Panc1 (cell line): ENCODE data around the gene PLIN5. TPM values are rescaled to one million over a fixed set of nuclear protein-coding genes. Genes with fewer than 3 reads are reported as not detected.
A peak's percentile ranks its signal among the peaks of the same experiment; 100 is the strongest.

ENCODE experiments used
- ATAC-seq: fragments of 200-7000 bp; cut with Tn5 transposase; 2 replicates; pipeline ENCODE4 v1.9.1; 2020; ENCODE audit warnings: mild to moderate bottlenecking, moderate library complexity
- BruUV-seq: library from RNA; stranded (reverse); fragments of 400-500 nt; replicated peaks from 2 replicates; lab custom pipeline; 2021; lab: Mats Ljungman, UMichigan
- CTCF ChIA-PET: fragments of 300-600 bp; sonication (Branson Sonifier 250); formaldehyde crosslinking; loops from one replicate; lab custom pipeline; 2022; ENCODE audit warnings: antibody characterized with exemption; lab: Charles Lee
- POLR2A ChIA-PET: fragments of 300-600 bp; sonication (Branson Sonifier 250); formaldehyde crosslinking; loops from one replicate; lab custom pipeline; 2022; ENCODE audit warnings: antibody characterized with exemption; lab: Charles Lee
- DNase-seq: peaks from one replicate; pipeline ENCODE4 v3.0.0-alpha.2; 2010; ENCODE audit warnings: low read depth, low spot score
- H3K27ac ChIP-seq: 2 replicates; pipeline ENCODE4 v1.5.1; 2011; ENCODE audit warnings: mild to moderate bottlenecking, low read length, inconsistent platforms
- H3K27me3 ChIP-seq: fragments of 200-500 bp; sonication (Bioruptor generic); 2 replicates; pipeline ENCODE4 v1.6.0; 2014; ENCODE audit warnings: low read length, inconsistent platforms; ENCODE audit not compliant: control insufficient read depth, insufficient read depth
- H3K36me3 ChIP-seq: fragments of 200-500 bp; sonication (Bioruptor generic); 2 replicates; pipeline ENCODE4 v1.5.1; 2014; ENCODE audit warnings: inconsistent platforms, mild to moderate bottlenecking, low read length, moderate library complexity; ENCODE audit not compliant: control insufficient read depth, insufficient read depth
- H3K4me1 ChIP-seq: 2 replicates; pipeline ENCODE4 v1.5.1; 2011; ENCODE audit warnings: inconsistent platforms, mild to moderate bottlenecking, low read length, moderate library complexity; ENCODE audit not compliant: control insufficient read depth, insufficient read depth
- H3K4me3 ChIP-seq, 2 experiments: 2 replicates each; pipeline ENCODE4 v1.5.1; 2011 to 2012; ENCODE audit warnings: low read depth in 2 of 2, low read length in 2 of 2, mild to moderate bottlenecking in 2 of 2, inconsistent platforms in 1 of 2, moderate library complexity in 1 of 2
- H3K9me3 ChIP-seq: fragments of 200-500 bp; sonication (Bioruptor generic); 2 replicates; pipeline ENCODE4 v1.5.1; 2014; ENCODE audit warnings: low read depth, mild to moderate bottlenecking, inconsistent platforms, low read length, moderate library complexity; ENCODE audit not compliant: control insufficient read depth, insufficient read depth
- POLR2AphosphoS5 ChIP-seq: IDR thresholded peaks from 2 replicates; pipeline ENCODE4 v1.6.1; 2012; ENCODE audit warnings: mild to moderate bottlenecking, low read depth, low read length, moderate library complexity
- SIN3A ChIP-seq: IDR thresholded peaks from 2 replicates; pipeline ENCODE4 v1.6.1; 2012; ENCODE audit warnings: low read depth, mild to moderate bottlenecking, low read length, moderate library complexity, borderline replicate concordance; ENCODE audit not compliant: insufficient read depth
- TCF7L2 ChIP-seq: IDR thresholded peaks from 2 replicates; pipeline ENCODE4 v1.6.1; 2011; ENCODE audit warnings: mild to moderate bottlenecking, low read depth, low read length, inconsistent platforms
- in situ Hi-C: cut with HindIII; loops from 2 replicates; pipeline ENCODE4 v1.10.0; 2016; ENCODE audit warnings: low sequenced_read_pairs, low pct_unique_long_range_greater_than_20kb
- intact Hi-C: fragments of 100-400 bp; cut with micrococcal nuclease; formaldehyde crosslinking; loops from one replicate; pipeline ENCODE4 v1.10.0; 2022; ENCODE audit not compliant: unreplicated experiment
- total RNA-seq: library from RNA; stranded (reverse); gene quantifications from one replicate; pipeline ENCODE4 v1.2.1, GENCODE V29; 2021; ENCODE audit not compliant: unreplicated experiment
- TF ChIP-seq, protein P1 (sequence below): fragments of 450-650 bp; IDR thresholded peaks from 2 replicates; pipeline ENCODE4 v1.5.1; 2017; ENCODE audit warnings: mild to moderate bottlenecking
- TF ChIP-seq, protein P2 (sequence below), 2 experiments: IDR thresholded peaks; 2 replicates each; pipeline ENCODE4 v1.6.1; 2011 to 2012; ENCODE audit warnings: low read depth in 2 of 2, control low read depth in 1 of 2, low read length in 1 of 2, mild to moderate bottlenecking in 1 of 2, moderate library complexity in 1 of 2; ENCODE audit not compliant: insufficient read depth in 1 of 2

The PLIN5 gene
- total RNA-seq, 1 experiment from 2014 or later: 0.64 TPM

DNA sequence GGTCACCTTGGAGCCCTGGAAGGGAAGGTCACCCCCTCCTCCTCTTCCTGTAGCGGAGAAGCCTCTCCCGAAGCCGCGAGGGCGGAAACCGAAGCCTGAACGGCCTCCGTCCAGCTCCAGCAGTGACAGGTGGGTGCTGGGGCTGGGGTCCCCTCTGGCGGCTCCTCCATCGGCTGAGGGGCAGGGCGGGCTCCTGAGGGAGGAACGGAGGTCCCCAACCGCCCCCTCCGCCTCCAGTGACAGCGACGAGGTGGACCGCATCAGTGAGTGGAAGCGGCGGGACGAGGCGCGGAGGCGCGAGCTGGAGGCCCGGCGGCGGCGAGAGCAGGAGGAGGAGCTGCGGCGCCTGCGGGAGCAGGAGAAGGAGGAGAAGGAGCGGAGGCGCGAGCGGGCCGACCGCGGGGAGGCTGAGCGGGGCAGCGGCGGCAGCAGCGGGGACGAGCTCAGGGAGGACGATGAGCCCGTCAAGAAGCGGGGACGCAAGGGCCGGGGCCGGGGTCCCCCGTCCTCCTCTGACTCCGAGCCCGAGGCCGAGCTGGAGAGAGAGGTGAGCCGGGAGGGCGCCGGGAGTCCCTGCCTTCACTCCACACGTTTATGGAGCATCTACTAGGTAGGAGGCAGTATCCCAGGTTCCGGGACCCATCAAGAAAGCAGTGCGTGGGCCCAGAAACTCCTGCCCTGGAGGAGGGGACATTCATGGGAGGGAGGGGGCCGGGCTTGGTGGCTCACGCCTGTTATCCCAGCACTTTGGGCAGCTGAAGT is 40.9 kb downstream of the PLIN5 start:
- H3K4me3 ChIP-seq: no peak overlapping the region
- H3K27me3 ChIP-seq: no peaks in the 10 kb centered on the region
- no peak overlapping the region for H3K27ac ChIP-seq
- H3K9me3 ChIP-seq: no peaks in the 10 kb centered on the region
- ChIA-PET CTCF (no interaction called here), POLR2A (no interaction called here)
- no peak for ATAC-seq
- TF ChIP-seq POLR2AphosphoS5 (no peak), SIN3A (no peak), TCF7L2 (no peak)
- TF ChIP-seq, protein P1, sequence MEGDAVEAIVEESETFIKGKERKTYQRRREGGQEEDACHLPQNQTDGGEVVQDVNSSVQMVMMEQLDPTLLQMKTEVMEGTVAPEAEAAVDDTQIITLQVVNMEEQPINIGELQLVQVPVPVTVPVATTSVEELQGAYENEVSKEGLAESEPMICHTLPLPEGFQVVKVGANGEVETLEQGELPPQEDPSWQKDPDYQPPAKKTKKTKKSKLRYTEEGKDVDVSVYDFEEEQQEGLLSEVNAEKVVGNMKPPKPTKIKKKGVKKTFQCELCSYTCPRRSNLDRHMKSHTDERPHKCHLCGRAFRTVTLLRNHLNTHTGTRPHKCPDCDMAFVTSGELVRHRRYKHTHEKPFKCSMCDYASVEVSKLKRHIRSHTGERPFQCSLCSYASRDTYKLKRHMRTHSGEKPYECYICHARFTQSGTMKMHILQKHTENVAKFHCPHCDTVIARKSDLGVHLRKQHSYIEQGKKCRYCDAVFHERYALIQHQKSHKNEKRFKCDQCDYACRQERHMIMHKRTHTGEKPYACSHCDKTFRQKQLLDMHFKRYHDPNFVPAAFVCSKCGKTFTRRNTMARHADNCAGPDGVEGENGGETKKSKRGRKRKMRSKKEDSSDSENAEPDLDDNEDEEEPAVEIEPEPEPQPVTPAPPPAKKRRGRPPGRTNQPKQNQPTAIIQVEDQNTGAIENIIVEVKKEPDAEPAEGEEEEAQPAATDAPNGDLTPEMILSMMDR: no peak
- TF ChIP-seq, protein P2, sequence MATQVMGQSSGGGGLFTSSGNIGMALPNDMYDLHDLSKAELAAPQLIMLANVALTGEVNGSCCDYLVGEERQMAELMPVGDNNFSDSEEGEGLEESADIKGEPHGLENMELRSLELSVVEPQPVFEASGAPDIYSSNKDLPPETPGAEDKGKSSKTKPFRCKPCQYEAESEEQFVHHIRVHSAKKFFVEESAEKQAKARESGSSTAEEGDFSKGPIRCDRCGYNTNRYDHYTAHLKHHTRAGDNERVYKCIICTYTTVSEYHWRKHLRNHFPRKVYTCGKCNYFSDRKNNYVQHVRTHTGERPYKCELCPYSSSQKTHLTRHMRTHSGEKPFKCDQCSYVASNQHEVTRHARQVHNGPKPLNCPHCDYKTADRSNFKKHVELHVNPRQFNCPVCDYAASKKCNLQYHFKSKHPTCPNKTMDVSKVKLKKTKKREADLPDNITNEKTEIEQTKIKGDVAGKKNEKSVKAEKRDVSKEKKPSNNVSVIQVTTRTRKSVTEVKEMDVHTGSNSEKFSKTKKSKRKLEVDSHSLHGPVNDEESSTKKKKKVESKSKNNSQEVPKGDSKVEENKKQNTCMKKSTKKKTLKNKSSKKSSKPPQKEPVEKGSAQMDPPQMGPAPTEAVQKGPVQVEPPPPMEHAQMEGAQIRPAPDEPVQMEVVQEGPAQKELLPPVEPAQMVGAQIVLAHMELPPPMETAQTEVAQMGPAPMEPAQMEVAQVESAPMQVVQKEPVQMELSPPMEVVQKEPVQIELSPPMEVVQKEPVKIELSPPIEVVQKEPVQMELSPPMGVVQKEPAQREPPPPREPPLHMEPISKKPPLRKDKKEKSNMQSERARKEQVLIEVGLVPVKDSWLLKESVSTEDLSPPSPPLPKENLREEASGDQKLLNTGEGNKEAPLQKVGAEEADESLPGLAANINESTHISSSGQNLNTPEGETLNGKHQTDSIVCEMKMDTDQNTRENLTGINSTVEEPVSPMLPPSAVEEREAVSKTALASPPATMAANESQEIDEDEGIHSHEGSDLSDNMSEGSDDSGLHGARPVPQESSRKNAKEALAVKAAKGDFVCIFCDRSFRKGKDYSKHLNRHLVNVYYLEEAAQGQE (IDR thresholded peaks at IDR 0.05; ENCODE audit: insufficient read depth in 1 of 2, low read depth in 2 of 2, low read length in 1 of 2): no peak
- H3K36me3 ChIP-seq: no peaks in the 10 kb centered on the region
- intact Hi-C loops (no loop called here), in situ Hi-C loops (no loop called here)
- DNase-seq: no peak
- BruUV-seq: TSS peak; percentile 71
- no peaks in the 10 kb centered on the region for H3K4me1 ChIP-seq

DNA sequence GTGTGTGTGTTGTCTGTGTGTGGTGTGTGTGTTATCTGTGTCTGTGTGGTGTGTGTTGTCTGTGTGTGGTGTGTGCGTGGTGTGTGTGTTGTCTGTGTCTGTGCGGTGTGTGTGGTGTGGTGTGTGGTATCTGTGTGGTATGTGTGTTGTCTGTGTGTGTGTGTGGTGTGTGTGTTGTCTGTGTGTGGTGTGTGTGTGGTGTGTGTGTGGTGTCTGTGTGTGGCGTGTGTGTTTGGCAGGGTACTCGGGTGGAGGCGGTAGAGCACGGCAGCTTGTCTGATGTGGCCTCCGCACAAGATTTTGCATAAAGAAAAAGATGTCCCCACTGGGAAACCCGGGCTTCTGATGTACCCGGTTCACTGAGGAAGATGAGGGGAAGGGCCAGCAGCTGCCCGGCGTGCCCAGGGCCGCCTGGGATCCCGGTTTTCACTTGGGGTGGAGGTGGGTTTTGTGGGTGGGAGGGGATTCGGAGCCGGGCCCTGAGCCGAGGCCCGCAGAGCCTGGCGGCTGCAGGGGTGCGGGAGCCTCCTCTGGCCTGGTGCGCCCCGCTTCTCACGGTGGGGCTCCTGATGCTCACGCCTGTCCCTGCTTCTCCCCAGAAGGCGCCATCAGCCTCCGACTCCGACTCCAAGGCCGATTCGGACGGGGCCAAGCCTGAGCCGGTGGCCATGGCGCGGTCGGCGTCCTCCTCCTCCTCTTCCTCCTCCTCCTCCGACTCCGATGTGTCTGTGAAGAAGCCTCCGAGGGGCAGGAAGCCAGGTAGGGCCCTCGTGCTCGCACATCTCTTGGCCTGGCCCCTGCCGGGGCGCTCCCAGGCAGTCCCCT is 41.7 kb downstream of the PLIN5 start:
- no peak overlapping the region for H3K27ac ChIP-seq
- no peaks in the 10 kb centered on the region for H3K36me3 ChIP-seq
- in situ Hi-C loops (no loop called here), intact Hi-C loops (no loop called here)
- no peaks in the 10 kb centered on the region for H3K27me3 ChIP-seq
- no peak overlapping the region for H3K4me3 ChIP-seq
- no peak for ATAC-seq
- TF ChIP-seq, protein P2 (IDR thresholded peaks at IDR 0.05; ENCODE audit: insufficient read depth in 1 of 2, low read depth in 2 of 2, low read length in 1 of 2): no peak
- no peak for TF ChIP-seq POLR2AphosphoS5
- no peak for TF ChIP-seq SIN3A
- TF ChIP-seq, protein P1: no peak
- TF ChIP-seq TCF7L2: no peak
- no peak for DNase-seq
- BruUV-seq: no TSS peak
- no peaks in the 10 kb centered on the region for H3K9me3 ChIP-seq
- ChIA-PET POLR2A (no interaction called here), CTCF (no interaction called here)
- no peaks in the 10 kb centered on the region for H3K4me1 ChIP-seq
